GM12864 (cell line): ENCODE measurements around the gene S1PR4.

Source experiments
- DNase-seq: peaks from one replicate; pipeline ENCODE4 v3.0.0-alpha.2; 2011; ENCODE audit warnings: low read depth
- H3K4me3 ChIP-seq: 2 replicates; pipeline ENCODE4 v1.5.1; 2011; ENCODE audit warnings: mild to moderate bottlenecking, low read depth, low read length, control low read depth
- TF ChIP-seq, protein P1 (sequence below): IDR thresholded peaks from 2 replicates; pipeline ENCODE4 v1.5.1; 2011; ENCODE audit warnings: low read depth, mild to moderate bottlenecking, moderate library complexity, low read length, control low read depth, inconsistent platforms; ENCODE audit errors: missing control alignments

Gene S1PR4

DNA sequence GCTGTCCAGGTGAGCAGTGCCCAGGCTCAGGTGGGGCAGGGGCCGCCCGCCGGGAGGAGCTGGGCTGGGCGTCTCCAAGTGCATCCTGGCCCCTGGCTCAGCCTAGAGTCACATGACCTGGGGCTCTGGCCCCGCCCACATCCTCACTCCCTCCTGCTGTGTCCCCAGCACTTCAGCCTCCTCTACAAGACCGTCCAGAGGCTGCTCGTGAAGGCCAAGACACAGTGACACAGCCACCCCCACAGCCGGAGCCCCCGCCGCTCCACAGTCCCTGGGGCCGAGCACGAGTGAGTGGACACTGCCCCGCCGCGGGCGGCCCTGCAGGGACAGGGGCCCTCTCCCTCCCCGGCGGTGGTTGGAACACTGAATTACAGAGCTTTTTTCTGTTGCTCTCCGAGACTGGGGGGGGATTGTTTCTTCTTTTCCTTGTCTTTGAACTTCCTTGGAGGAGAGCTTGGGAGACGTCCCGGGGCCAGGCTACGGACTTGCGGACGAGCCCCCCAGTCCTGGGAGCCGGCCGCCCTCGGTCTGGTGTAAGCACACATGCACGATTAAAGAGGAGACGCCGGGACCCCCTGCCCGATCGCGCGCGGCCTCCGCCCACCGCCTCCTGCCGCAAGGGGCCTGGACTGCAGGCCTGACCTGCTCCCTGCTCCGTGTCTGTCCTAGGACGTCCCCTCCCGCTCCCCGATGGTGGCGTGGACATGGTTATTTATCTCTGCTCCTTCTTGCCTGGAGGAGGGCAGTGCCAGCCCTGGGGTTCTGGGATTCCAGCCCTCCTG lies 29.1 kb downstream of the S1PR4 start:
- no peak overlapping the region for H3K4me3 ChIP-seq
- TF ChIP-seq, protein P1, sequence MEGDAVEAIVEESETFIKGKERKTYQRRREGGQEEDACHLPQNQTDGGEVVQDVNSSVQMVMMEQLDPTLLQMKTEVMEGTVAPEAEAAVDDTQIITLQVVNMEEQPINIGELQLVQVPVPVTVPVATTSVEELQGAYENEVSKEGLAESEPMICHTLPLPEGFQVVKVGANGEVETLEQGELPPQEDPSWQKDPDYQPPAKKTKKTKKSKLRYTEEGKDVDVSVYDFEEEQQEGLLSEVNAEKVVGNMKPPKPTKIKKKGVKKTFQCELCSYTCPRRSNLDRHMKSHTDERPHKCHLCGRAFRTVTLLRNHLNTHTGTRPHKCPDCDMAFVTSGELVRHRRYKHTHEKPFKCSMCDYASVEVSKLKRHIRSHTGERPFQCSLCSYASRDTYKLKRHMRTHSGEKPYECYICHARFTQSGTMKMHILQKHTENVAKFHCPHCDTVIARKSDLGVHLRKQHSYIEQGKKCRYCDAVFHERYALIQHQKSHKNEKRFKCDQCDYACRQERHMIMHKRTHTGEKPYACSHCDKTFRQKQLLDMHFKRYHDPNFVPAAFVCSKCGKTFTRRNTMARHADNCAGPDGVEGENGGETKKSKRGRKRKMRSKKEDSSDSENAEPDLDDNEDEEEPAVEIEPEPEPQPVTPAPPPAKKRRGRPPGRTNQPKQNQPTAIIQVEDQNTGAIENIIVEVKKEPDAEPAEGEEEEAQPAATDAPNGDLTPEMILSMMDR = no peak
- no peak for DNase-seq

DNA sequence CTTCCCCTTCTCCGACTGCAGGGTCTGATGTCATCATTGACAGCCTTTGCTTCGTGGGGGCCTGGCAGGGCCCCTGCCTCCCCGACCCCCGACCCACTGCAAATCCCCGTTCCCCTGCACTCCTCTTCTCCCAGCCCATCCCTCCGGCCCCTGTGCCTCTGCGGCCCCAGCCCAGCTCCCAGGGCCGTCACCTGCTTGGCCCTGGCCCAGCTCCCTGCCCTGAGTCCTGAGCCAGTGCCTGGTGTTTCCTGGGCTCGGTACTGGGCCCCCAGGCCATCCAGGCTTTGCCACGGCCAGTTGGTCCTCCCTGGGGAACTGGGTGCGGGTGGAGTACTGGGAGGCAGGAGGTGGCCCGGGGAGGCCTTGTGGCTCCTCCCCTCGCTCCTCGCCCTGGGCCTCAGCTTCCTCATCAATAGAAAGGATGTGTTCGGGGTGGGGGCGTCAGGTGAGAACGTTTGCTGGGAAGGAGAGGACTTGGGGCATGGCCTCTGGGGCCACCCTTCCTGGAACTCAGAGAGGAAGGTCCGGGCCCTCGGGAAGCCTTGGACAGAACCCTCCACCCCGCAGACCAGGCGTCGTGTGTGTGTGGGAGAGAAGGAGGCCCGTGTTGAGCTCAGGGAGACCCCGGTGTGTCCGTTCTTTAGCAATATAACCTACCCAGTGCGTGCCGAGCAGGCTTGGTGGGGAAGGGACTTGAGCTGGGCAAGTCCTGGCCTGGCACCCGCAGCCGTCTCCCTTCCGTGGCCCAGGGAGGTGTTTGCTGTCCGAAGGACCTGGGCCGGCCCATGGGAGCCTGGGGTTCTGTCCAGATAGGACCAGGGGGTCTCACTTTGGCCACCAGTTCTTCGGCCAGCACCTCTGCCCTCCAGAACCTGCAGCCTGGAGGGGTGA lies 30.0 kb downstream of the S1PR4 start:
- DNase-seq = no peak
- TF ChIP-seq, protein P1 = no peak
- no peak overlapping the region for H3K4me3 ChIP-seq

- no peak for DNase-seq
- no peak overlapping the region for H3K4me3 ChIP-seq
- TF ChIP-seq, protein P1 = peak; percentile 88
These were observed 31.9 kb downstream of the S1PR4 start for GRCh38 chr19:3210347-3211017.

DNA sequence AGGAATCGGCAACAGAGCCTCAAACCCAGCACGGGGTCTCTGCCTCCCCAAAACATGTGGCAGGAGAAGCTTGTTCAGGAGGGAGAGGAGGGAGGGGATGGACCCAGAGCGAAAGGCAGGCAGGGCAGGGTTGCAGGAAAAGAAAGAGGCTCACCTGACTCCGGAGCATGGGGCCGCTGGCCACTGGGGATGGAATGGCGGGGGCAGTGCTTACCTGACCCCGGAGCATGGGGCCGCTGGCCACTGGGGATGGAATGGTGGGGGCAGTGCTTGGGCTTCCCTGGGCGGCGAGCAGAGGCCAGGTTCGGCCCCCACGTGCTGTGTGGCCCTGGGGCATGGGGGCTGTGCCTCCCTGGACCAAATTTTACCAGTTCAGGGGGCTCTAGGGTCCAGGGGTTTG lies 32.6 kb downstream of the S1PR4 start:
- DNase-seq = no peak
- TF ChIP-seq, protein P1 = no peak
- no peak overlapping the region for H3K4me3 ChIP-seq

DNA sequence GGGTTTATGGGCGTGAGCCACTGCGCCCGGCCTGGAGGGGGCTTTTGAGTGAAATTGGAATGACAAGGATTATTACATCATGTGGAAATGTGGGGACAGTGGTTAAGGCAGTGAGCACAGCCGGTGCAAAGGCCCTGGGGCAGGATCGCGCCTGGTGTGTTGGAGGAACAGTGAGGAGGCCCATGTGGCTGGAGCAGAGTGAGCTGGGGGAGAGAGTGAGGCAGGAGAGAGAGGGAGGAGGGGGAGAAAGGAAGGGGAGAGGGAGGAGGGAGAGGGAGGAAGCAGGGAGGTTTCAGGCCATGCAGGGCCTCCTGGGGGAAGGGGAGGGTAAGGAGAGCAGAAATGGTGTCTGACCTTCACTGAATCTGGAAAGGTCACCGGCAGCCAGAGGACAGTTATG lies 34.6 kb downstream of the S1PR4 start:
- TF ChIP-seq, protein P1 = no peak
- DNase-seq = no peak
- H3K4me3 ChIP-seq = no peak overlapping the region

DNA sequence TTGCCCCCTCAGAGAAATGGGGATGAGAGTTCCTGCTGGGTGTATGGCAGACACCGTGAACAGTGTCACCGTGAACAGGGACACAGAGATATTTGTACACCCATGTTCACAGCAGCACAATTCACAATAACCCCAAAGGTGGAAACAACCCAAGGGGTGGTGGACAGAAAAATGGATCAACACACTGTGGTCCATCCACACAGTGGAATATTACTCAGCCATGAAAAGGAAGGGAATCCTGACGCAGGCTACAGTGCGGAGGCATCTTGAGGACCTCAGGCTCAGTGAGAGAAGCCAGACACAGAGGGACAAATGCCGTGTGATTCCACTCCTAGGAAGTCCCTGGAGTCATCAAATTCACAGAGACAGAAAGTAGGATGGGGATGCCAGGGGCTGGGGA lies 38.3 kb downstream of the S1PR4 start:
- TF ChIP-seq, protein P1 = no peak
- H3K4me3 ChIP-seq = no peak overlapping the region
- no peak for DNase-seq
